ENCODE data around the gene BLNK.

Gene BLNK

GRCh38 chr10:96276831-96277230, 5.5 kb upstream of the BLNK start:
- WGBS, 2 donors (ENCODE audit: extremely low coverage in 2 of 2, insufficient read length in 2 of 2, insufficient replicate concordance in 1 of 2): no CpG with 5 or more reads among the region's 1 CpG
- no peak overlapping the region for H2AK5ac ChIP-seq (ENCODE audit: low read depth, low read length)
- H3K14ac ChIP-seq (ENCODE audit: low read length): no peak overlapping the region

GRCh38 chr10:96276426-96276825, 5.1 kb upstream of the BLNK start:
- Histone ChIP-seq H3K4me3 (ENCODE audit: low read length in 2 of 2) (no peak overlapping the region), H3K4me1 (ENCODE audit: control insufficient read depth in 2 of 2, insufficient read depth in 1 of 2, low read depth in 1 of 2, low read length in 2 of 2) (no peaks in the 10 kb centered on the region), H3K9ac (ENCODE audit: low read depth, low read length, poor library complexity) (no peak overlapping the region), H3K4ac (ENCODE audit: low read length) (no peak overlapping the region), H3K14ac (ENCODE audit: low read length) (no peak overlapping the region), H4K8ac (ENCODE audit: low read depth, low read length) (no peak overlapping the region), H3K79me1 (ENCODE audit: low read depth, low read length) (no peaks in the 10 kb centered on the region), H2BK12ac (ENCODE audit: low read length) (no peak overlapping the region), H3K36me3 (replicated peaks in 1 of 2; ENCODE audit: control insufficient read depth in 2 of 2, insufficient read depth in 2 of 2, low read length in 2 of 2) (no peaks in the 10 kb centered on the region), H3K27me3 (ENCODE audit: control insufficient read depth in 3 of 3, insufficient read depth in 3 of 3, low read depth in 1 of 3, low read length in 3 of 3) (no peaks in the 10 kb centered on the region), H2BK120ac (ENCODE audit: low read depth, low read length) (no peak overlapping the region), H2AFZ (ENCODE audit: low read length) (no peak overlapping the region), H3K23ac (ENCODE audit: low read depth, low read length, poor library complexity) (no peak overlapping the region), H3K4me2 (ENCODE audit: insufficient read depth, low read length, poor library complexity, severe bottlenecking) (no peak overlapping the region), H3K18ac (ENCODE audit: low read length) (no peak overlapping the region), H2BK15ac (ENCODE audit: low read length) (no peak overlapping the region), H4K91ac (ENCODE audit: low read depth, low read length, poor library complexity) (no peak overlapping the region), H3K9me3 (replicated peaks in 1 of 2; ENCODE audit: control insufficient read depth in 2 of 2, insufficient read depth in 1 of 2, low read depth in 1 of 2, low read length in 2 of 2) (no peaks in the 10 kb centered on the region), H2BK5ac (ENCODE audit: low read length) (no peak overlapping the region), H2AK5ac (ENCODE audit: low read depth, low read length) (no peak overlapping the region), H3K27ac (replicated peaks; ENCODE audit: low read length) (no peak overlapping the region)
- DNase-seq (ENCODE audit: low spot score): no peak
- no CpG with 5 or more reads among the region's 6 CpGs for WGBS, 2 donors (ENCODE audit: extremely low coverage in 2 of 2, insufficient read length in 2 of 2, insufficient replicate concordance in 1 of 2)

More at GRCh38 chr10:96276831-96277230, 5.5 kb upstream of the BLNK start:
- Histone ChIP-seq H3K4me2 (ENCODE audit: insufficient read depth, low read length, poor library complexity, severe bottlenecking) (no peak overlapping the region), H3K18ac (ENCODE audit: low read length) (no peak overlapping the region), H3K9me3 (replicated peaks in 1 of 2; ENCODE audit: control insufficient read depth in 2 of 2, insufficient read depth in 1 of 2, low read depth in 1 of 2, low read length in 2 of 2) (no peaks in the 10 kb centered on the region), H3K36me3 (replicated peaks in 1 of 2; ENCODE audit: control insufficient read depth in 2 of 2, insufficient read depth in 2 of 2, low read length in 2 of 2) (no peaks in the 10 kb centered on the region), H3K27ac (replicated peaks; ENCODE audit: low read length) (no peak overlapping the region), H2BK15ac (ENCODE audit: low read length) (no peak overlapping the region), H2BK5ac (ENCODE audit: low read length) (no peak overlapping the region), H2BK12ac (ENCODE audit: low read length) (no peak overlapping the region), H3K79me1 (ENCODE audit: low read depth, low read length) (no peaks in the 10 kb centered on the region), H3K4me1 (ENCODE audit: control insufficient read depth in 2 of 2, insufficient read depth in 1 of 2, low read depth in 1 of 2, low read length in 2 of 2) (no peaks in the 10 kb centered on the region), H3K27me3 (ENCODE audit: control insufficient read depth in 3 of 3, insufficient read depth in 3 of 3, low read depth in 1 of 3, low read length in 3 of 3) (no peaks in the 10 kb centered on the region), H4K91ac (ENCODE audit: low read depth, low read length, poor library complexity) (no peak overlapping the region), H4K8ac (ENCODE audit: low read depth, low read length) (no peak overlapping the region), H3K9ac (ENCODE audit: low read depth, low read length, poor library complexity) (no peak overlapping the region), H3K4me3 (ENCODE audit: low read length in 2 of 2) (no peak overlapping the region), H3K4ac (ENCODE audit: low read length) (no peak overlapping the region), H2BK120ac (ENCODE audit: low read depth, low read length) (no peak overlapping the region), H2AFZ (ENCODE audit: low read length) (no peak overlapping the region), H3K23ac (ENCODE audit: low read depth, low read length, poor library complexity) (no peak overlapping the region)
- no peak for DNase-seq (ENCODE audit: low spot score)

- no peak overlapping the region for H4K8ac ChIP-seq (ENCODE audit: low read depth, low read length)
- no peaks in the 10 kb centered on the region for H3K9me3 ChIP-seq (replicated peaks in 1 of 2; ENCODE audit: control insufficient read depth in 2 of 2, insufficient read depth in 1 of 2, low read depth in 1 of 2, low read length in 2 of 2)
- DNase-seq (ENCODE audit: low spot score): no peak
- no peak overlapping the region for H2BK5ac ChIP-seq (ENCODE audit: low read length)
- H3K4me1 ChIP-seq (ENCODE audit: control insufficient read depth in 2 of 2, insufficient read depth in 1 of 2, low read depth in 1 of 2, low read length in 2 of 2): no peaks in the 10 kb centered on the region
- H2BK12ac ChIP-seq (ENCODE audit: low read length): no peak overlapping the region
- H3K4me3 ChIP-seq (ENCODE audit: low read length in 2 of 2): no peak overlapping the region
- H3K79me1 ChIP-seq (ENCODE audit: low read depth, low read length): no peaks in the 10 kb centered on the region
- H3K4me2 ChIP-seq (ENCODE audit: insufficient read depth, low read length, poor library complexity, severe bottlenecking): no peak overlapping the region
- H3K36me3 ChIP-seq (replicated peaks in 1 of 2; ENCODE audit: control insufficient read depth in 2 of 2, insufficient read depth in 2 of 2, low read length in 2 of 2): no peaks in the 10 kb centered on the region
- H2AK5ac ChIP-seq (ENCODE audit: low read depth, low read length): no peak overlapping the region
- no peak overlapping the region for H4K91ac ChIP-seq (ENCODE audit: low read depth, low read length, poor library complexity)
- no peak overlapping the region for H2BK120ac ChIP-seq (ENCODE audit: low read depth, low read length)
- no CpG with 5 or more reads among the region's 2 CpGs for WGBS, 2 donors (ENCODE audit: extremely low coverage in 2 of 2, insufficient read length in 2 of 2, insufficient replicate concordance in 1 of 2)
- H3K4ac ChIP-seq (ENCODE audit: low read length): no peak overlapping the region
- no peaks in the 10 kb centered on the region for H3K27me3 ChIP-seq (ENCODE audit: control insufficient read depth in 3 of 3, insufficient read depth in 3 of 3, low read depth in 1 of 3, low read length in 3 of 3)
- no peak overlapping the region for H3K14ac ChIP-seq (ENCODE audit: low read length)
- no peak overlapping the region for H3K9ac ChIP-seq (ENCODE audit: low read depth, low read length, poor library complexity)
- no peak overlapping the region for H2BK15ac ChIP-seq (ENCODE audit: low read length)
- H3K27ac ChIP-seq (replicated peaks; ENCODE audit: low read length): no peak overlapping the region
- no peak overlapping the region for H3K23ac ChIP-seq (ENCODE audit: low read depth, low read length, poor library complexity)
- H3K18ac ChIP-seq (ENCODE audit: low read length): no peak overlapping the region
- no peak overlapping the region for H2AFZ ChIP-seq (ENCODE audit: low read length)
These were observed 4.5 kb upstream of the BLNK start for GRCh38 chr10:96275685-96276418.

- no peak overlapping the region for H3K23ac ChIP-seq (ENCODE audit: low read depth, low read length, poor library complexity)
- H3K18ac ChIP-seq (ENCODE audit: low read length): no peak overlapping the region
- no peak overlapping the region for H3K9ac ChIP-seq (ENCODE audit: low read depth, low read length, poor library complexity)
- H3K4ac ChIP-seq (ENCODE audit: low read length): no peak overlapping the region
- no peak overlapping the region for H2AK5ac ChIP-seq (ENCODE audit: low read depth, low read length)
- no peaks in the 10 kb centered on the region for H3K36me3 ChIP-seq (replicated peaks in 1 of 2; ENCODE audit: control insufficient read depth in 2 of 2, insufficient read depth in 2 of 2, low read length in 2 of 2)
- peak overlapping the region; percentile 88 for H4K91ac ChIP-seq (ENCODE audit: low read depth, low read length, poor library complexity)
- no peak overlapping the region for H2BK15ac ChIP-seq (ENCODE audit: low read length)
- no CpG with 5 or more reads among the region's 8 CpGs for whole genome bisulfite sequencing, 2 donors (ENCODE audit: extremely low coverage in 2 of 2, insufficient read length in 2 of 2, insufficient replicate concordance in 1 of 2)
- no peaks in the 10 kb centered on the region for H3K27me3 ChIP-seq (ENCODE audit: control insufficient read depth in 3 of 3, insufficient read depth in 3 of 3, low read depth in 1 of 3, low read length in 3 of 3)
- no peak overlapping the region for H4K8ac ChIP-seq (ENCODE audit: low read depth, low read length)
- H3K9me3 ChIP-seq (replicated peaks in 1 of 2; ENCODE audit: control insufficient read depth in 2 of 2, insufficient read depth in 1 of 2, low read depth in 1 of 2, low read length in 2 of 2): no peaks in the 10 kb centered on the region
- H2BK12ac ChIP-seq (ENCODE audit: low read length): no peak overlapping the region
- H2AFZ ChIP-seq (ENCODE audit: low read length): no peak overlapping the region
- no peak overlapping the region for H3K4me3 ChIP-seq (ENCODE audit: low read length in 2 of 2)
- no peak overlapping the region for H3K4me2 ChIP-seq (ENCODE audit: insufficient read depth, low read length, poor library complexity, severe bottlenecking)
- DNase-seq (ENCODE audit: low spot score): no peak
- no peak overlapping the region for H3K14ac ChIP-seq (ENCODE audit: low read length)
- H3K27ac ChIP-seq (replicated peaks; ENCODE audit: low read length): no peak overlapping the region
- no peak overlapping the region for H2BK5ac ChIP-seq (ENCODE audit: low read length)
- H3K4me1 ChIP-seq (ENCODE audit: control insufficient read depth in 2 of 2, insufficient read depth in 1 of 2, low read depth in 1 of 2, low read length in 2 of 2): no peaks in the 10 kb centered on the region
- H2BK120ac ChIP-seq (ENCODE audit: low read depth, low read length): no peak overlapping the region
- no peaks in the 10 kb centered on the region for H3K79me1 ChIP-seq (ENCODE audit: low read depth, low read length)
These were observed 1.2 kb upstream of the BLNK start for GRCh38 chr10:96272316-96273280.
